HG02798 (cell line): ENCODE measurements around the gene NAXE.
"Not testable (repeated sequence)": the region's sequence is repeated elsewhere in the genome, so short reads cannot be mapped to it uniquely, and the experiment has no call there.

Experiments
- ATAC-seq: cut with Tn5 transposase; IDR thresholded peaks from one replicate; pipeline ENCODE4 v1.9.1; 2021; ENCODE audit warnings: mild to moderate bottlenecking; ENCODE audit not compliant: unreplicated experiment, poor library complexity

Gene NAXE

DNA sequence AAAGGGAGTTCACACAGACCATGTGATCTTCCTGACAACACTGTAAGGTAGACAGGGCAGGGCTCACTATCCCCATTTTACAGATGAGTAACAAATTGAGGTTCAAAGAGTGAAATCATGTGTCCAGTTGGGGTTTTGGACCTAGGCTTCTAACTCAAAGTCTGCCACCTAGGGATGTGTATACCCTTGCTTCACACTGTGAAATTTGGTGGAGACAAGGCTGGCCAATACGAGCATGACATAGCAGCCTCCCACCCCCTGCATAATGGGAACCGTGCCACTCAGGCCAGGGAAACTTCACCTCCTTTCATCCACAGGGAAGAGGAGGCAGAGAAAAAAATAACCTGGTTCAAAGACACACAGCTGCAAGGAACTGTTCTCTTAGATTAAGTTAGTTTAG is 26.1 kb upstream of the NAXE start:
- no peak for ATAC-seq

DNA sequence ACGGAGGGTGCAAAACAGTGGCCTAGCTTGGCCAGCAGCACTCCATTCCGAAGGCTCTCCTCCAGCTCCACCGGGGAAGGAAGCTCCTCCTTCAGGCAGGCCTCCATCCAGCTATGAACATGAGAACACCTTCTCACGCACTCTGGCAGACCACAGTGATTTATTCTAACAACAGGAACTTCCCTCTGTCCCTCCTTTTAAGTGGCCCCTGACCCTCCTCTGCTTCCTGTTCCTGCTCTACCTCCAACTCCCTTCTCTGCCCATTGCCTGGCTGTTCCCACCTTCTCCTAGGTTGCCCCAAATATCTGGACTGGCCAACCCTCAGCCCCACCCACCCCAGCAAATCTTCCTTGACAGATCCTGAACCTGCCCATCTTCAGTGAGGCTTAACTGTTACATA is 25.1 kb upstream of the NAXE start:
- no peak for ATAC-seq

DNA sequence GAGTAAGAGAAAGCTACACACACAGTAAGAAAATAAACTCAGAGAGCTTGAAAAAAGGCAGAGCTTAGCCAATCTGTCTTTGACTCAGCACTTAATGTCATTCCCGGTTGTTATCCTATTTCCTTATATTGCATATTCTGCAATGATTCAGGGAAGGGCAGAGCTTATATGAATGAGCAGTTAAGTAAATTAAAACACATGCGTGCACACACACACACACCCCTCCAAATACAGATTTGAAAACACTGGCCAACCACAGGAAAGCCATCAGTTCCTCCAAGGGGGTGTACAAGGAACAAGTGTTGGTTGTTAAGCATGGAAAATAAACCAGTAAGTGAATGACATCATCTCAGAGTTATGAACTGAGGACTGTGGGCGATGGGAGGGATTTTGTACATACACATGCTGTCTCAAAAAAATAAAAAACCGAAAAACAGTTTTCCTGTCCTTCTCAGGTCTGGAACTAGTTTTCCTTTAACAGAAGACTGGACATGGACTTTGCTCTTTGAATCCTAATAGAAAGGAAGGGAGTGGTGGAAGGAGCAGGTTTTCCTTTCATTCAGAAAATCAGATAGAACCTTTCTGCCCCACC is 20.2 kb upstream of the NAXE start:
- ATAC-seq, result no peak

DNA sequence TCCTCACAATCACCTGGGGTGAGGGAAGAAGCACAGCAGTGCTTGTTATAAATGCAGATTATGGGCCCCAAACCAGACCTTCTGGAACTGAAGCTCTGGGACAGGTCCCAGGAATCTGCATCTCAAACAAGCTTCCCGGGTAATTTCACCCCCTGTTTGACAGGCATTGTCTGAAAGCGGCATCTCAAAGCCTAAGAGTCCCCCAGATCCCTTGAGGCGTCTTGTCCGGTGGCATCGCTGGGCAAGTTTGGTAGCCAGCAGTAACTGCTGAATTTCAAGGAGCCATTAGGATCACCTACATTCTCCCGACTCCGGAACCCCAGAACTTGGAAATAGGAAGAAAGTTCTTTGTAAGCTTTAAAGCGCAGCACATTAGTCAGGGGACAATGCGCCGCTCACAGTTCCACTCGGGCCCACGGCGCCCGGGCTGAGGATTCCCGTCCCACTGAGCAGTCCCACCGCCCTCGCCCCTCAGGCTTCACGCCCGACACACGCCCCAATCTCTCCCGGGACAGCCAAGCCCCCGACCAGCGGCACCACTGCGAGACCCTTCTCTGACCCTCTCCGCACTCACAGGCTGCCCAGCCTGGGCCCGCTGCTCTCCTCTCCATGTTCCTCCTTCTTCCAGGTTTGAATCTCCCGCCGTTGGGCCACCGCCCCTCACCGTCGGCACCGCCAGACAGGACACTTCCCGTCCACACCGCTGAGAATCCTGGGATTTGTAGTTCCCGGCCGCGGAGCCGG is 19.5 kb upstream of the NAXE start, which contains the start of gene IQGAP3:
Gene IQGAP3, minus strand, starts transcription at position 647 of the 744 bp plus-strand sequence. Its CDS starts 36 bp downstream, at position 611.
- ATAC-seq, result peak; percentile 94

DNA sequence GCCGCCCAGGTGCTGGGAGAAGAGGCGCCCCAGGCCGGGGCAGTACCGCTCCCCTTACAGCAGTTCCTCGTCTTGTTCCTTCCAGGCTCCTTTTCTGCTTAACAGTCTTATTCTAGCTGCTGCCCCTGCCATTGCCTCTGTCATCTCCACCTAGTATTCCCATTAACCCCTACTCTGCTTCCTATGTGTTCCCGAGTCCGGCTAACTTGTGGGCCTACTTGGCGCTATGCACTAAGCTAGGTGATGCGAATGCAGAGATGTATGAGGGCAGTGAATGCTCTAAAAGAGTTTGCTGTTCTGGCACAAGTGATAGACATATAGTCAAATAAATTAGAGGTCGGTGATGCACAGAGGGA is 18.9 kb upstream of the NAXE start:
- ATAC-seq, result no peak

DNA sequence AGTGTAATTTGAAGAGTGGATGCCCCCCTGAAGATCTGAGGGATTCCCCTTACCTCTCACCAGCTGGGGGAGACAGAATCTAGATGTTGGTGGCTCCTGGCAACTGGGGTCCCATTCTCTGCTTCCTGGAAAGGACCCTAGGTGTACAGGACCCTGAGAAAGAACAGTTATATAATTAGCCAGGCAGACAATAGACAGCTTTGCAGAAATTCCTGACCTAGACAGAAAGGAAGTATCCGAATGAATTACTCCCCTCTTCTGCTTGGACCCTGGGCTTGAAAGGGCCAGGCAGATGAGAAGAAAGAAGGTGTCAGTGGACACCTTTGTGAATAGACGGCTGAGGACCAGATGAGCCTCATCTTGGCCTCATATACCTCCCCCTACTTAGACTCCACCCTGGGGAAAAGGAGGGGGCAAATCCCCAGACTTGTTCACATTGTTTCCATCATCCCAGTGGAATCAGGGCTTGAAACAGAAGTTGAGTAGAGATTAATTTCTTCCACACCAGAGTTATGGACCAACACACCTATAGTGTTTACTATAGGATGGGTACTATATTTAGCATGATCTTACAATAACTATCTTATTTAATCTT is 17.4 kb upstream of the NAXE start:
- ATAC-seq, result no peak

DNA sequence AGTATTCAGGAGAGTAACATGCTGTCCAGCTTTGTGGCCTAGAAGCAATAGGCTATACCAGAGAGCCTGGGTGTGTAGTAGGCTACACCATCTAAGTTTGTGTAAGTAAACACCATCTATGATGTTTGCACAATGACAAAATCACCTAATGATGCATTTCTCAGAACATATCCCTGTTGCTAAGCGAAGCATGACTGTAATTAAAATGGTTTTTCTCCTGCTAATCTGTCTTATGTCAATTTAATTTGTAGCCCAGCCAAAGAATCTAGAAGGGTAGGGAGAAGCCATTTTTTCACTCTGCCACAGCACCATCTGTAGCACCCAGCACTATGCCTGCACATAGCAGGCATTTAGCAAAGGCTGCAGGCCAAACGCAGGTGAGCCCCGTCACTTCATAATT is 14.0 kb upstream of the NAXE start:
- ATAC-seq, result no peak

DNA sequence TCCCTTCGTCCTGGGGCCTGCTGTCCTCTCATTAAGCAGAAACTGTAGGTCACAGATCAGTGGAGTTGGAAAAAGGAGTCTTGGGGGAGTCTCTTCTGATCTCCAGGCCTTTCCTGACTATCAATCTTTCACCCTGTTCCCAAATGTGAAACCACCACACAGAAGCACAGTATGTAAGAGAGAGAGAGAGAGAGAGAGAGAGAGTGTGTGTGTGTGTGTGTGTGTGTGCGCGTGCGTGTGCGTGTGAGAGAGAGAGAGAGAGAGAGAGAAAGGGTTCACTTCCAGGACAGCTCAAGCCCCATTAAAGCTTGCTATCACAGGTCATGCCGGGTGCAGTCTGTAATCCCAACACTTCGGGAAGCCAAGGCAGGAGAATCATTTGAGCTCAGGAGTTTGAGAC is 13.5 kb upstream of the NAXE start:
- no peak for ATAC-seq

DNA sequence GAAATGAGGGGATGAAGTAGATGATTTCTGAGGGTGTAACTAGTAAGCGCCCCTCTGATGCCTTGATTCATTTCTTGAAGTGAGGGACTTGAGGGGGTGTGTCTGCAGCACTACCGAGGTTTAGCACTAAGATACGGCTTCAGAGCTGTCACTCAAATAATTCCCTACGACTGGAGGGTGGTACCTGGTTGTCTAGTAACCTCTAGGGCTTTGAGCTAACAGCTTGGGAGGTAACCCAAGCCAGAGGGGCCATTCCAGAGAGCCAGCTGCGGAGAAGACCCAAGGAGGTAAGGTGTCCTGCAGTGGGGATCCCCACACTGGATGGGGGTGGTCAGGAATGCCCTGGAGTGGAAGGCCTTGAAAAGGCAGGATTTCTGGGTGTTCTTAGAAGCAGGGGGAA is 12.1 kb upstream of the NAXE start, which contains the start of gene TTC24:
Gene TTC24, plus strand, starts transcription at position 252 of the 400 bp plus-strand sequence. CDS start 1,642 bp downstream, outside the sequence.
- ATAC-seq, result no peak

DNA sequence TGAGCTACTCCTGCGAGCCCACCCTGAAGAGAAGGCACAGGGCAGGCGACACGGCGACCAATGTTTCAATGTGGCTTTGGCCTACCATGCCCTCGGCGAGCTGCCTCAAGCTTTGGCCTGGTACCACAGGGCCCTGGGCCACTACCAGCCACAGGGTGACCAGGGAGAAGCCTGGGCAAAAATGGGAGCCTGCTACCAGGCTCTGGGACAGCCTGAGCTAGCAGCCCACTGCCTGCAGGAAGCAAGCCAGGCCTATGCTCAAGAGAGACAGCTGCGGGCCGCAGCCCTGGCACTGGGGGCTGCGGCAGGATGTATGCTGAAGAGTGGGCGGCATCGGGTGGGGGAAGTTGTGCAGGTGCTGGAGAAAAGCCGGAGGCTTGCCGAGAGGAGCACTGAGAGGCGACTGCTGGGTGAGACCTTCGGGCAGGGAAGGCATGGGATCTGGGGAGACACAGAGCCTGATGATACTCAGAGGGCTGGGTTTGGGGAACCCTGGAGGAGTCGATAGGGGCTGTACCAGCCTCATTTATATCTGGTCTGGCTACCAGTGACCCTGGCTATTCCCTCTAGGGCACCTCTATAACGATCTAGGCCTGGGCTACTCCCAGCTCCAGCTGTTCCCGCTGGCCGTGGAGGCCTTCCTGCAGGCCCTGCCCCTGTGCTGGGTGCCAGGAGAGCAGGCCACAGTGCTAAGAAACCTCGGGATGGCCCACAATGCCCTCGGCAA is 9.8 kb upstream of the NAXE start:
- no peak for ATAC-seq

DNA sequence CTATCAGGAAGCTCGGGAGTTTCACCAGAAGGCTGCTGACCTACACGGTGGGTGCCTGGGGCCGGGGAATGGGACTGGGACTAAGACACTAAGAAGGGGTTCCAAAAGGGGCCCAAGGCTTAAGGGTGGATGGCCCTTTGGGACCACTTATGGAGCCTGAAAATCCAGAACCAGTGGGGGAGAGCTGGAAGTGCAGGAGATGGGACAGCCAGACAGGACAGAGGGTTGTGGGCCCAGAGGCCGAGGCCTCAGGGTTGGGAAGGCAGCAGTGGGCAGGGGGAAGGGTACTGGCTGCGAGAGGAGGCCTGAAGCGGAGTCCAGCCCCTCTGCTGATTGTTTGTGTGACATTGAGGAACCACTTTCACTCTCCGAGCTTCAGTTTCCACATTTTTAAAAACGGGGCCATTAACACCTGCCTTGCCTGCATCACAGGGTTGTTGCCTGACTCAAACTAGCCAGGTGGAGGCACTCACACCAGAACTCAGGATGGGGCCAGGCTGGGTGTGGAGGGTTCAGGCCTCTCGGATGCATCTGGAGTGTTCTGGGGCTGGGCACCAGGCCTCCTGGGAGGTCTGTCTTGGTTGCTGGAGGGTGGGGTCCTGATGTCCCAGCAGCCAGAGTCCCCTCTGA is 9.1 kb upstream of the NAXE start:
- ATAC-seq, result no peak

DNA sequence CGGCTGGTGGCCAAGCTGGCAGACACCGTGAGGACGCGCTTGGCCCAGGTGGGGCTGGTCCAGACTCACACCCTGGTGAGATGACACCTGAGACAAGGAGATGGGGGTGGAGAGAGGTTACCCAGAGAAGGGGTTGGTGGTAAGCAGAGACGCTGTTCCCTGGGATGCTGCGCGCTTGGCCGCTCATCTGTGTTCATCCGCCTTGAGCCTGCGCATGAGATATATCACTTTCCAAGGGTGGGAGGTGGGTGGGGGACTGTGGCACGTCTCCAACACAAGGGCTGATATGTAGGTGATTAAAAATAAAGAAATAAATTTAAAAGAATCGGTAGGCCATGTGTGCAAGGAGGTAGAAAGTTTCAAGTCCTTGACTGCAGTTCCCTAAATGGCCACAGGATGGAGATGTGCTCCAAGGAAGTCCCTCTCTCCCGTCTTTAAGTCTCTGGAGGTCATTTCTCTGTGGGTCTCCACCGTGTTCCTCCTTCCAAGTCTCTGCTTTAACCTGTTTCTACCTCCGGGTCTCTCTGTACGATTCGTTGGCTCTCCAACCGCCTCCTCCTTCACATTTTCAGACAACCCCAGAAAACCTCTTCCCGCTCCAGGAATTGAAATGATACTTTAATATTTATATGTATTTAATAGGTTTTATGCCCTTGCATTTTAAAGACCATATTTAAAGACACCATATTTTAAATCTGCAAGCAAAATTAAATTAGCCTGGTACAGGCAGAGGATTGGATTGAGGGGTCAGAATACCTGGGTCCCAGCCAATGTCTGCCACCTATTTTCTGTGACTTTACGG is 7.6 kb upstream of the NAXE start:
- no peak for ATAC-seq

DNA sequence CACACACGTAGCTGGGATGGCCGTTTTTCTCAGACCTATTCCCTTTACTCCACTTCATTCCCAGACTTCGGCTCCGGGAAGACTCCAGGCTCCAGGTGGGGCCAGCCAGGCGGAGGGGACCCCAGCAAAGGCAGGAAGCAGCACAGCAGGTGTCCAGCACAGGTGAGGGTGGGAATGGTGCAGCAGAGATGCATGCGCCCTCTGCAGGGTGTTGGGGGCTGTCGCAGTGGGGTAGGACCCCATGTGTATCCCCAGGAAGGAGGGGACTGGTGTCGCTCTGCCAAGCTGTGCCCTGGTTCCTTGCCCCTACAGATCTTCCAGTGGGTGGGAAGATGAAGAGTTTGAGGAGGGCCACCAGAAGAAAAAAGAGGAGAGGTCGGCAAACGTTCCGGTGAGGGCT is 6.8 kb upstream of the NAXE start:
- no peak for ATAC-seq

DNA sequence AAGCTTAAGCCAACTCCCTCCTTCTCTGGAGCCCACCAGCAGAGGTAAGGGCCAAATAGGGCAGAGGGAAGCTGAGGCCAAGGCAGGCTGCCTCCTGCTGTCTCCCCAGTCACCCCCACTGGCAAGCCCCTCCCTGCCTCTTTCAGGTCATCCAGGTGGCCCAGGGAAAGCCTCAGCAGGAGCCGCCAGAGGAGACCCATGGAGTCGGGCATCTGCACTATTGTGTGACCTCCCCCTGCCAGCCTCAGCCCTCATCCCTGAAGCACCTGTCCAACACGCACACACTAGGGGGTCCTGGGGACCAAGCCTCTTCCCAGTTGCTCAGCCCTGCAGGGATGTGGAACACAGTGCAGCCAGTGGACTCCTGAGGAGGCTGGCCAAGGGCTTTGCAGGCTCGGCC is 5.3 kb upstream of the NAXE start:
- no peak for ATAC-seq

DNA sequence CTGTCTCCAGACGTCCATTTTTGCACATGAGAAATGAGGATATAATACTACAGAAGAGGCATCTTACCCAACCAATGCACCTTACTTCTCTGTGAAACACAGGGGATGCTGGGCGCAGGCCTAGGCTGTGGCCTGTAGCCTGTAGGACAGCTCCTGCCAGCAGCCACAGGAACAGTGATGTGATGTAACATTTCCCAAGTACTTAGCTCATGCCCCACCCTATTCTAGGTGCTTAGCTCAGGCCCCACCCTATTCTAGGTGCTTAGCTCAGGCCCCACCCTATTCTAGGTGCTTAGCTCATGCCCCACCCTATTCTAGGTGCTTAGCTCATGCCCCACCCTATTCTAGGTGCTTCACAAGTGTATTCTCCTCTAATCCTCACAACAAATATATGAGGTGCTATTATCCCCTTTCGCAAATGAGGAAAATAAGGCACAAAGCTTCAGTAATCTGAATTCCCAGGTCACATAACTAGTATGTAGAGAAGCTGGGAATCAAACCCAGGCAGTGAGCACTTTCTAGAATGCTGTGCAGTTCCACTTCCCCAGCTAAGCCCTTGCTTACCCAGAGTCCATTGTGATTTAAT is 4.6 kb upstream of the NAXE start:
- ATAC-seq, result no peak

DNA sequence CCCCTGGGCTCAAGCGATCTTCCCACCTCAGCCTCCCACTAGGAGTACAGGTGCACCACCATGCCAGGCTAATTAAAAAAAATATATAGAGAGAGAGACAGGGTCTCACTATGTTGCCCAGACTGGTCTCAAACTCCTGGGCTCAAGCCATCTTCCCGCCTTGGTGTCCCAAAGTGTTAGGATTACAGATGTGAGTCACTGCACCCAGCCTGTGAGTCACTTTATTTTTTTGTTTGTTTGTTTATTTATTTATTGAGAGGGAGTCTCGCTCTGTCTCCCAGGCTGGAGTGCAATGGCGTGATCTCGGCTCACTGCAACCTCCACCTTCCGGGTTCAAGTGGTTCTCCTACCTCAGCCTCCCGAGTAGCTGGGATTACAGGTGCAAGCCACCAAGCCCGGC is 3.6 kb upstream of the NAXE start:
- not testable (repeated sequence) for ATAC-seq

DNA sequence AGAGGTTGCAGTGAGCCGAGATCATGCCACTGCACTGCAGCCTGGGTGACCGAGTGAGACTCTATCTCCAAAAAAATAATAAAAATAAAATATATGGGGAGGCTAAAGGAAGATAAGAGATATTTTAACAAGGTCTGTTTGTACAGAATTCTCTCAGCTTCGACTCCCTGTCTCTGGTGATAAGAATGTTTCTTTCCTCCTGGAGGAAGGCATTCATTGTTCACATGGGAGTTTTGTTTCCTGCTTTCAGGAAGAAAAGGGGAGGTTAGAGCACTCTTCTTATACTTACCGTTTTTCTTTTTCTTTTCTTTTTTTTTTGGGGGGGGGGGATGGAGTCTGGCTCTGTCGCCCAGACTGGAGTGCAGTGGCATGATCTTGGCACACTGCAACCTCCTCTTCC is 2.0 kb upstream of the NAXE start:
- no peak for ATAC-seq

DNA sequence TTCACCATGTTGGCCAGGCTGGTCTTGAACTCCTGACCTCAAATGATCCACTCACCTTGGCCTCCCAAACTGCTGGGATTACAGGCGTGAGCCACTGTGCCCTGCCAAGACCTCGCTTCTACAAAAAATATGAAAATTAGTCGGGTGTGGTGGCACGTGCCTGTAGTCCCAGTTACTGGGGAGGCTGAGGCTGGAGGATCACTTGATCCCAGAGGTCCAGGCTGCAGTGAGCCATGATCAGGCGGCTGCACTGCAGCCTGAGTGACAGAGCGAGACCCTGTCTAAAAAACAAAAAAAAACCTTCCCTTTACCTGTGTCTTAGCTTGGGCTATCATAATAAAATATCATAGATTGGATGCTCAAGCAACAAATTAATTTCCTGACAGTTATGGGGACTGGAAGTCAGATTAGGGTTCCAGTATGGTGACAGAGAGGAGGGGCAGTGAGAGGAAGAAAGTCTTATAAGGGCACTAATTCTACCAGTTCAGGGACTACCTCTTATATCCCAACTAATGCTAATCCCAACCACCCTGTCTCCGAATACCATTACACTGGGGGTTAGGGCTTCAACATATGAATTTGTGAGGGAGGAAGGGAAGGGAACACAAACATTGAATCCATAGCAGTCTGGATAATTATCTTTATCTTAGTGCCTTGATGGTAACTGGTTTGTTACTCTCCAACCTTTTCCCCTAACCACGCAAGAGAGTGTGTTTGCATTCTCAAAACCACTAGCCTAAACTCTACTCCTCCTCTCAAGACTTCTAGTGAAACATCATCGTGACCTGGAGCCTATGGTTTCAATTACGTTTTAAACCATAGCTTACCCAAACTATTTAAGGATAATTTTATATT is 1.0 kb upstream of the NAXE start:
- no peak for ATAC-seq

DNA sequence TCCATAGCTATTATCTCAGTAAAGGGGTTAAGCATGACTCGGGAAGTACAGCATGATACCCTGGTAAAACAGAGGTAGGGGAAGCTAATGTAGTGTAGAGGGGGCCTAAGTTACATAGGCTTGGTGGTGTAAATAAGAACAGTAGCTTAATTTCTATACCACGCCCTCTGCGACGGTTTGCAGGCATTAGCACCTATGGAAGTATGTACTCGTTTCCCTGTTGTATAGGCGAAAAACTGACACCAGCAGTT is 470 bp upstream of the NAXE start:
- ATAC-seq, result peak; percentile 4
